GM12878 (cell line): ENCODE results near the gene MXRA8. TPM values are rescaled to one million over a fixed set of nuclear protein-coding genes. Genes with fewer than 3 reads are reported as not detected.

Source experiments
- BCL11A ChIP-seq: IDR thresholded peaks from 2 replicates; pipeline ENCODE4 v1.6.1; 2011; ENCODE audit warnings: low read depth, low read length
- BHLHE40 ChIP-seq, 2 experiments: fragments of 450-650 bp in 1 of 2; IDR thresholded peaks; 2 replicates each; pipeline ENCODE4 v1.6.1; 2011 to 2017; ENCODE audit warnings: low read depth in 2 of 2, borderline replicate concordance in 1 of 2, improper control_type of control experiment in 1 of 2, low read length in 1 of 2, mild to moderate bottlenecking in 1 of 2
- CBX5 ChIP-seq: sonication (generic); IDR thresholded peaks from 2 replicates; pipeline ENCODE4 v1.6.1; 2016; ENCODE audit warnings: low read depth, moderate library complexity, mild to moderate bottlenecking, inconsistent platforms
- CREM ChIP-seq: IDR thresholded peaks from 2 replicates; pipeline ENCODE4 v1.6.1; 2014; ENCODE audit warnings: antibody characterized with exemption, low read depth
- FOXK2 ChIP-seq: fragments of 450-650 bp; IDR thresholded peaks from 2 replicates; pipeline ENCODE4 v1.6.1; 2017; ENCODE audit warnings: mild to moderate bottlenecking, moderate library complexity
- HDAC2 ChIP-seq: fragments of 200-600 bp; sonication (generic); IDR thresholded peaks from 2 replicates; pipeline ENCODE4 v1.6.1; 2017
- HDAC6 ChIP-seq: fragments of 200-600 bp; sonication (generic); IDR thresholded peaks from one replicate; pipeline ENCODE4 v1.8.0; 2017; ENCODE audit warnings: antibody characterized with exemption; ENCODE audit not compliant: unreplicated experiment
- LARP7 ChIP-seq: fragments of 450-650 bp; IDR thresholded peaks from 2 replicates; pipeline ENCODE4 v1.6.1; 2017; ENCODE audit warnings: mild to moderate bottlenecking
- MEF2B ChIP-seq: fragments of 450-650 bp; IDR thresholded peaks from 2 replicates; pipeline ENCODE4 v1.6.1; 2018; ENCODE audit warnings: mild to moderate bottlenecking, moderate library complexity; ENCODE audit not compliant: partially characterized antibody, poor library complexity, severe bottlenecking
- PAX5 ChIP-seq: IDR thresholded peaks from 2 replicates; pipeline ENCODE4 v1.6.1; 2011; ENCODE audit warnings: low read depth, low read length, borderline replicate concordance
- PAX8 ChIP-seq: fragments of 450-650 bp; IDR thresholded peaks from 2 replicates; pipeline ENCODE4 v1.6.1; 2017; ENCODE audit warnings: mild to moderate bottlenecking, moderate library complexity
- PML ChIP-seq: IDR thresholded peaks from 2 replicates; pipeline ENCODE4 v1.6.1; 2012; ENCODE audit warnings: low read length, inconsistent platforms
- RB1 ChIP-seq: fragments of 450-650 bp; formaldehyde crosslinking; IDR thresholded peaks from 2 replicates; pipeline ENCODE4 v1.6.1; 2017; ENCODE audit warnings: mild to moderate bottlenecking, borderline replicate concordance
- RCOR1 ChIP-seq: conservative IDR thresholded peaks from 2 replicates; pipeline ENCODE4 v1.6.1; 2012; ENCODE audit warnings: low read depth, low read length, improper control_type of control experiment
- SREBF2 ChIP-seq: IDR thresholded peaks from 2 replicates; pipeline ENCODE4 v1.6.1; 2012; ENCODE audit warnings: mild to moderate bottlenecking, low read length
- YBX1 ChIP-seq: fragments of 450-650 bp; IDR thresholded peaks from 2 replicates; pipeline ENCODE4 v1.6.1; 2016; ENCODE audit warnings: antibody characterized with exemption
- ZBED1 ChIP-seq: IDR thresholded peaks from 2 replicates; pipeline ENCODE4 v1.6.1; 2016; ENCODE audit warnings: borderline replicate concordance
- ZNF384 ChIP-seq: IDR thresholded peaks from 2 replicates; pipeline ENCODE4 v1.6.1; 2012; ENCODE audit warnings: low read depth, mild to moderate bottlenecking, low read length, improper control_type of control experiment, borderline replicate concordance
- ZZZ3 ChIP-seq: IDR thresholded peaks from 2 replicates; pipeline ENCODE4 v1.6.1; 2011; ENCODE audit warnings: low read depth; ENCODE audit not compliant: control insufficient read depth, insufficient read length
- polyA plus RNA-seq, 11 experiments: library from polyadenylated mRNA; depleted of rRNA in 4 of 11; unstranded in 6 of 11; stranded (reverse) in 5 of 11; fragments of >200 nt; fragmentation: Nextera tagmentation in 4 of 11; fragmentation: Illumina TruSeq in 1 of 11; extraction: Ambion mirVana in 4 of 11; extraction: Trizol in 1 of 11; gene quantifications; 1 replicate in 1 of 11; 2 replicates in 10 of 11; pipeline versions ENCODE4 v1.2.1 to v1.2.3, GENCODE V29; 2011 to 2016; ENCODE audit warnings: inconsistent platforms in 2 of 11, missing spikeins in 2 of 11, low read depth in 1 of 11
- total RNA-seq, 4 experiments: library from RNA; depleted of rRNA in 3 of 4; stranded (reverse); fragments of >200 nt in 3 of 4; fragmentation: Illumina TruSeq in 1 of 4; extraction: Trizol in 1 of 4; gene quantifications; 2 replicates each; pipeline versions ENCODE4 v1.2.1 to v1.2.3, GENCODE V29; 2013 to 2021
- TF ChIP-seq, protein P1 (sequence below): fragments of 450-650 bp; IDR thresholded peaks from 2 replicates; pipeline ENCODE4 v1.6.1; 2017; ENCODE audit warnings: mild to moderate bottlenecking
- TF ChIP-seq, protein P2 (sequence below): IDR thresholded peaks from 2 replicates; pipeline ENCODE4 v1.6.1; 2011; ENCODE audit warnings: mild to moderate bottlenecking, low read depth, low read length, moderate library complexity; ENCODE audit not compliant: insufficient replicate concordance
- TF ChIP-seq, protein P3 (sequence below): fragments of 450-650 bp; IDR thresholded peaks from 2 replicates; pipeline ENCODE4 v1.6.1; 2017; ENCODE audit warnings: mild to moderate bottlenecking, low read depth, inconsistent platforms; ENCODE audit not compliant: poor library complexity, severe bottlenecking
- TF ChIP-seq, protein P4 (sequence below): fragments of 150-350 bp; IDR thresholded peaks from 2 replicates; pipeline ENCODE4 v1.6.1; 2016; ENCODE audit warnings: low read depth, low read length

Gene MXRA8
- total and polyA plus RNA-seq, 10 of the 15 experiments (the other 5 are each of a cell fraction or from before 2014, with no cell fraction given): 0.11 to 0.54 (median 0.21) TPM; not detected in 6

DNA sequence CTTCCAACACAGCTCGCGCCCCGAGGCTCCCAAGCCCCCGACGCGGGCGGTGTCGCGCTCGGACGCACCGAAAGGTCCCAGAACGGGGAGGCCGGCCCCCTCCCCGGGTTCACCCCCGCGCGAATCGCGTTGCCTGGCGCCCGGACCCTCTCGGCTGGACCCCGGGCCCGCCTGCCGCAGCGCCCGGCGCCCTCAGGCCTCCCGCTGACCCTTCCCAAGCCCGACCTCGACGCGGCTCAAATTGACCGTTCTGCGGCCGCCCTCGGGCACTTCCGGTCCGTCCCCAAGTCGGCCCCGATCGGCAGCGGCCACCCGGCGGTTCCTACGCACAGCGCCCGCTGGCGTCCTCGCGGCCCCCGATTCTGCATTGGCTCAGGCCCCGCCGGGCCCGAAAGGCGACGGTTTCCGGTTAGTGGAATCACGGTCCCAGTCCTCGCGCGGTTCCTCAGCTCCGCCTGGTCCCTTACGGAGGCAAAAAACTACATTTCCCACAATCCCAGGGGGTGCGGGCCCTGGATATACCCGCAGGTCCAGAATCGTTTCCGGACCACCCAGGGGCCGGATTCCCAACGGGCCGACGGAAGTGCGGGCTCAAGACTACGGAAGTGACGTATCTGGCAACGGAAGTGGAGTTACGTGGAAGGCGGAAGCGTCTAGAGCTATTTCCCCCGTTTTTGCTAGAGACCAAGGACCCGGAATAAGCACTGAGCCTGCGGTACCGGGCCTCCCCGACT lies 16.7 kb upstream of the MXRA8 start, which contains the start of gene AURKAIP1 (continued):
- TF ChIP-seq MEF2B (peak; percentile 47), CBX5 (peak; percentile 98), ZBED1 (no peak), BHLHE40 (IDR thresholded peaks at IDR 0.05; ENCODE audit: borderline replicate concordance in 1 of 2, low read depth in 2 of 2, low read length in 1 of 2) (peak; percentile 67 to 80; a peak in 2 of 4 replicates), FOXK2 (peak; percentile 64), PML (peak; percentile 89), SREBF2 (no peak; the same call in none of the 2 replicates), LARP7 (peak; percentile 100), BCL11A (no peak), CREM (peak; percentile 96), HDAC6 (peak; percentile 20), RCOR1 (peak; percentile 97), ZZZ3 (no peak), RB1 (peak; percentile 99), YBX1 (no peak), HDAC2 (no peak), PAX5 (0 out of 2 replicates have a peak, but pooled peaks have one; percentile 47), ZNF384 (peak; percentile 38; the same call in 1 of the 2 replicates), PAX8 (no peak)
- TF ChIP-seq, protein P1, sequence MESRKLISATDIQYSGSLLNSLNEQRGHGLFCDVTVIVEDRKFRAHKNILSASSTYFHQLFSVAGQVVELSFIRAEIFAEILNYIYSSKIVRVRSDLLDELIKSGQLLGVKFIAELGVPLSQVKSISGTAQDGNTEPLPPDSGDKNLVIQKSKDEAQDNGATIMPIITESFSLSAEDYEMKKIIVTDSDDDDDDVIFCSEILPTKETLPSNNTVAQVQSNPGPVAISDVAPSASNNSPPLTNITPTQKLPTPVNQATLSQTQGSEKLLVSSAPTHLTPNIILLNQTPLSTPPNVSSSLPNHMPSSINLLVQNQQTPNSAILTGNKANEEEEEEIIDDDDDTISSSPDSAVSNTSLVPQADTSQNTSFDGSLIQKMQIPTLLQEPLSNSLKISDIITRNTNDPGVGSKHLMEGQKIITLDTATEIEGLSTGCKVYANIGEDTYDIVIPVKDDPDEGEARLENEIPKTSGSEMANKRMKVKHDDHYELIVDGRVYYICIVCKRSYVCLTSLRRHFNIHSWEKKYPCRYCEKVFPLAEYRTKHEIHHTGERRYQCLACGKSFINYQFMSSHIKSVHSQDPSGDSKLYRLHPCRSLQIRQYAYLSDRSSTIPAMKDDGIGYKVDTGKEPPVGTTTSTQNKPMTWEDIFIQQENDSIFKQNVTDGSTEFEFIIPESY: no peak; the same call in 1 of the 2 replicates
- TF ChIP-seq, protein P2, sequence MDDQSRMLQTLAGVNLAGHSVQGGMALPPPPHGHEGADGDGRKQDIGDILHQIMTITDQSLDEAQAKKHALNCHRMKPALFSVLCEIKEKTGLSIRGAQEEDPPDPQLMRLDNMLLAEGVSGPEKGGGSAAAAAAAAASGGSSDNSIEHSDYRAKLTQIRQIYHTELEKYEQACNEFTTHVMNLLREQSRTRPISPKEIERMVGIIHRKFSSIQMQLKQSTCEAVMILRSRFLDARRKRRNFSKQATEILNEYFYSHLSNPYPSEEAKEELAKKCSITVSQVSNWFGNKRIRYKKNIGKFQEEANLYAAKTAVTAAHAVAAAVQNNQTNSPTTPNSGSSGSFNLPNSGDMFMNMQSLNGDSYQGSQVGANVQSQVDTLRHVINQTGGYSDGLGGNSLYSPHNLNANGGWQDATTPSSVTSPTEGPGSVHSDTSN: no peak
- TF ChIP-seq, protein P3, sequence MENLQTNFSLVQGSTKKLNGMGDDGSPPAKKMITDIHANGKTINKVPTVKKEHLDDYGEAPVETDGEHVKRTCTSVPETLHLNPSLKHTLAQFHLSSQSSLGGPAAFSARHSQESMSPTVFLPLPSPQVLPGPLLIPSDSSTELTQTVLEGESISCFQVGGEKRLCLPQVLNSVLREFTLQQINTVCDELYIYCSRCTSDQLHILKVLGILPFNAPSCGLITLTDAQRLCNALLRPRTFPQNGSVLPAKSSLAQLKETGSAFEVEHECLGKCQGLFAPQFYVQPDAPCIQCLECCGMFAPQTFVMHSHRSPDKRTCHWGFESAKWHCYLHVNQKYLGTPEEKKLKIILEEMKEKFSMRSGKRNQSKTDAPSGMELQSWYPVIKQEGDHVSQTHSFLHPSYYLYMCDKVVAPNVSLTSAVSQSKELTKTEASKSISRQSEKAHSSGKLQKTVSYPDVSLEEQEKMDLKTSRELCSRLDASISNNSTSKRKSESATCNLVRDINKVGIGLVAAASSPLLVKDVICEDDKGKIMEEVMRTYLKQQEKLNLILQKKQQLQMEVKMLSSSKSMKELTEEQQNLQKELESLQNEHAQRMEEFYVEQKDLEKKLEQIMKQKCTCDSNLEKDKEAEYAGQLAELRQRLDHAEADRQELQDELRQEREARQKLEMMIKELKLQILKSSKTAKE: no peak
- TF ChIP-seq, protein P4, sequence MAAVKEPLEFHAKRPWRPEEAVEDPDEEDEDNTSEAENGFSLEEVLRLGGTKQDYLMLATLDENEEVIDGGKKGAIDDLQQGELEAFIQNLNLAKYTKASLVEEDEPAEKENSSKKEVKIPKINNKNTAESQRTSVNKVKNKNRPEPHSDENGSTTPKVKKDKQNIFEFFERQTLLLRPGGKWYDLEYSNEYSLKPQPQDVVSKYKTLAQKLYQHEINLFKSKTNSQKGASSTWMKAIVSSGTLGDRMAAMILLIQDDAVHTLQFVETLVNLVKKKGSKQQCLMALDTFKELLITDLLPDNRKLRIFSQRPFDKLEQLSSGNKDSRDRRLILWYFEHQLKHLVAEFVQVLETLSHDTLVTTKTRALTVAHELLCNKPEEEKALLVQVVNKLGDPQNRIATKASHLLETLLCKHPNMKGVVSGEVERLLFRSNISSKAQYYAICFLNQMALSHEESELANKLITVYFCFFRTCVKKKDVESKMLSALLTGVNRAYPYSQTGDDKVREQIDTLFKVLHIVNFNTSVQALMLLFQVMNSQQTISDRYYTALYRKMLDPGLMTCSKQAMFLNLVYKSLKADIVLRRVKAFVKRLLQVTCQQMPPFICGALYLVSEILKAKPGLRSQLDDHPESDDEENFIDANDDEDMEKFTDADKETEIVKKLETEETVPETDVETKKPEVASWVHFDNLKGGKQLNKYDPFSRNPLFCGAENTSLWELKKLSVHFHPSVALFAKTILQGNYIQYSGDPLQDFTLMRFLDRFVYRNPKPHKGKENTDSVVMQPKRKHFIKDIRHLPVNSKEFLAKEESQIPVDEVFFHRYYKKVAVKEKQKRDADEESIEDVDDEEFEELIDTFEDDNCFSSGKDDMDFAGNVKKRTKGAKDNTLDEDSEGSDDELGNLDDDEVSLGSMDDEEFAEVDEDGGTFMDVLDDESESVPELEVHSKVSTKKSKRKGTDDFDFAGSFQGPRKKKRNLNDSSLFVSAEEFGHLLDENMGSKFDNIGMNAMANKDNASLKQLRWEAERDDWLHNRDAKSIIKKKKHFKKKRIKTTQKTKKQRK: no peak
